HG02623 (cell line): Measurements from ENCODE around the gene LILRA6.
A peak's percentile ranks its signal among the peaks of the same experiment; 100 is the strongest.
"Not testable (repeated sequence)": the region's sequence is repeated elsewhere in the genome, so short reads cannot be mapped to it uniquely, and the experiment has no call there.

Experiments used
- ATAC-seq: cut with Tn5 transposase; IDR thresholded peaks from one replicate; pipeline ENCODE4 v1.9.1; 2021; ENCODE audit warnings: moderate library complexity; ENCODE audit not compliant: unreplicated experiment

Gene LILRA6

DNA sequence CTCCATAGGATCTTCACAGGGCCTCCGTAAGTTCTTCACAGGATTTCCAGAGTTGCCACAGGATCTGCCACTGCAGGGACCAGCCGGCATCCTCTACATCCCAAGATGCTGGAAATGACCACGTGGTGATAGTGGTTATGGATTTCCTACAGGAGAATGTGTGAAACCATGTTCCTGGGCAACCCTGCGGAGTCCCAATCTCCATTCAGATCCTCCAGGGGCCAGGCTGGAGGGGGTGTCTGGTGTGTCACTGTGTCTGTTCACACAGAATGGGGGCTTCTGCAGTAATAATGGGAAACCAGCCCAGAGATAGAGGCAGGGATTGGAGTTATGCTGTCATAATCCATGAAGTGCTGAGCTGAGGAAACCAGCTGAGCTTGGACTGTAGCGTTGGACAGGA is 8.6 kb downstream of the LILRA6 start:
- no peak for ATAC-seq

GRCh38 chr19:54231077-54231931 is 11.3 kb downstream of the LILRA6 start:
- peak; percentile 45 for ATAC-seq

- no peak for ATAC-seq
Observed at GRCh38 chr19:54230031-54230430, 12.6 kb downstream of the LILRA6 start.

DNA sequence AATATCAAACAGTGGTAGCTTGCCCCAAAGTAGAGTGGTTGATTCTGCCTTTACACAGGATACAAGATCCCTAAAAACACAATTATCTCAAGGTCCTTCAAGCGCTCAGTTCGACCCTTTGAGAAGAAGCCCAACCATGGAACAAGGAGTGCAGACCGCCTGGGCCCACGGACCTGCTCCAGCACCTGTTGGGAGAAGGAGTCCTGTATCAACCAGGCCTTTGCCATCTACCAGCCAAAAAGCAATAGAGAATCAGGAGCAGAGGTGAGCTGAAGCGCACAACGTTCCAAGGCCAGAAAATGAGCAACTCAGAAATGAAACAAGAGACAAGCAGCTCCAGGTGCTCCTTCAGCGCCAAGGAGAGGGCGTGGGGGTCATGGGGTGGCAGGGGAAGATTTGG is 13.4 kb downstream of the LILRA6 start:
- ATAC-seq = no peak

- ATAC-seq = not testable (repeated sequence)
Observed at GRCh38 chr19:54224619-54225018, 18.0 kb downstream of the LILRA6 start.

- not testable (repeated sequence) for ATAC-seq
Observed at GRCh38 chr19:54223937-54224281, 18.7 kb downstream of the LILRA6 start.

DNA sequence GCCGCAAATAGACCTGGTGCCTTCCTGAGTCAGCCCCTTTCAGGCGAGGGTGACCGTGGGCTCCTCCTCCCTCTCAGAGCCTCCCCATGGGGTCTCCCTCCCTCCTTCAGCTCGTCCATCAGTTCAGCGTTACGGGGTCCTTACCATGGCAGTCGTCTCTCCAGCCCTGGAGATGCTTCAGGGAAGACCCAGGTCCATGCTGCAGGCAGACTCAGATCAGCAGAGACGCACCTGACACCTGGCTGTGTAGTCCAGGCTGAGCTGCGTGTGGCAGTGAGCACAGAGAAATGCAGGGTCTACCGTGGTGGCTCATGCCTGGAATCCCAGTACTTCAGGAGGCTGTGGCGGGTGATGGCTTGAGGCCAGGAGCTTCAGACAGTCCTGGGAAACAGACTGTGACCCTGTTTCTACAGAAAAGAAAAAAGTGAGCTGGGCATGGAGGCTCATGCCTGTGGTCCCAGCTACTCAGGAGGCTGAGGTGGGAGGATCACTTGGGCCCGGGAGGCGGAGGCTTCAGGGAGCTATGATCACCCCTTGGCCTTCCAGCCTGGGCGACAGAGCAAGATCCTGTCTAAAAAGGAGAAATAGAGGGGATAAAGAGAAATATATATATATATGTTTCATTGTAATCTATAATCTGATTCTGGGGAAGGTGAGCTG is 19.2 kb downstream of the LILRA6 start:
- not testable (repeated sequence) for ATAC-seq

DNA sequence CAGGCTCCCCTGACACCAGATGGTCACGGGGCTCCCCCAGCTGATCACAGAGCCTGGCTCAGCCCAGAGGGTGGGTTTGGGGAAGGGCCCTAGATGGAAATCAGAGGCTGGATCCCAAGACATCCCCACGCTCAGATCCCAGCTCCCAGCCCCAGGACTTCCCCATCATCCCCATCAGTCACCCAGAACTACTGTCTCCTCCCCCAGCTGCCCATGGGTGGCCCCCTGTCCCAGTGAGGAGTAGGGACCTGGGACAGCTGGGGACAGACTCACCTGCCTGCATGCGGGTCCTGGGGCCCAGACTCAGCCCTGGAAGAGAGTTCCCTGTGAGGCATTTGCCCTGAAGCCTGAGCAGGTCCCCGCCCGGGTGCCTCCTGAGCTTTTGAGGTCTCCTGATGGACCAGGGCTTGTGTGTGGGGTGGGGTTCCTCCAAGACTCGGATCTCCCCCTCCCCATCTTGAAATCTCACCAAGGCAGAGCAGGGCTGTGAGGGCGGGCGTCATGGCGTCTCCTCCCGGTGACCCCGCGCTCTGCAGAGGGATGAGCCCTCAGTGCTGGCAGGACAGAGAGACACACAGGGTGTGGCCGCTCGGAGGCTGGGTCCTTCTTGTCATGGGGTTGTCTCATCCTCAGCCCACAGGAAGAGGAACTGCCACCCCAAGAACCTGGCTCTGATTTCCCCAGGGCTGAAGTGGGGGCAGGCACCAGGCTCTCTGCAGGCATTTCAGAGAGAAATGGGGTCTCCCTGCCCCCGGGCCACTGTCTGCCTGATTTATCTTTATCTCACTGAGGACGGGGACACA is 19.9 kb downstream of the LILRA6 start, which contains the start of gene LILRB3:
Gene LILRB3, minus strand, starts transcription at position 534 of the 803 bp plus-strand sequence. Its CDS starts 31 bp downstream, at position 503.
- not testable (repeated sequence) for ATAC-seq

DNA sequence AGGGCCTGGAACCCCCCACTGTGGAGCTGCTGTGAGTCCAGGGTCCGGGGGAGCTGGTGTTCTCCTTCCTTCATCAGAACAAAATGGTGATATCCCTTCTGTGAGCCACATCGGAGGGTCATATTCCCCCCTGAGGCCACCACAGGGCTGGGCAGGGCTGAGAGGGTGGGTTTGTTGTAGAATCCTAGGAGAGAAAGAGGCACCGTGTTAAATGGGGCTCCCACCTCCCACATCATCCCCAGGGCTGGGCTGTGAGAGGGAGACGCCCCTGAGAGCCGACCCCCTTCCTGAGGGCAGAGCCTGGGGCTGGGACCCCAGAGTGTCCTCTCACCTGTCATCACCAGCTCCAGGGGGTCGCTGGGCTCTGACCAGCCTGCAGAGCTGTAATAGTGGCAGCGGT is 20.6 kb downstream of the LILRA6 start:
- ATAC-seq = not testable (repeated sequence)

DNA sequence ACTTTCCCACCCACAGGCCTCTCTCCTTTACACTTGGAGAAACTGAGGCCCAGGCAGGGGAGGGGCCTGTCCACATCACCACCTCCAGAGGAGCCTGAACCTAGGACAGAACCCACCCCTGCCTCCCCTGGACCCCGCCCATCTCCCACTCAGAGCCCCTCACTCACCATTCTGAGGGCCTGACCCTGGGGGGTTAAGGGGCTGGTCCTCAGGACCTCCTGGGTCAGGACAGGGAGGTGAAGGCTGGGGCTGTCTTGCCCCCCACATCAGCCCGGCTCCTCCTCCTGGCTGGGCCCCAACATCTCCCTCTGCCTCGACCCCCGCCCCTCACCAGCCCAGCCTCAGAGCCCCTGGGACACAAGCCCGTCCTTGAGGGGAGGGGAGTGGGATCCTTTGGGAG is 22.9 kb downstream of the LILRA6 start:
- ATAC-seq = not testable (repeated sequence)

DNA sequence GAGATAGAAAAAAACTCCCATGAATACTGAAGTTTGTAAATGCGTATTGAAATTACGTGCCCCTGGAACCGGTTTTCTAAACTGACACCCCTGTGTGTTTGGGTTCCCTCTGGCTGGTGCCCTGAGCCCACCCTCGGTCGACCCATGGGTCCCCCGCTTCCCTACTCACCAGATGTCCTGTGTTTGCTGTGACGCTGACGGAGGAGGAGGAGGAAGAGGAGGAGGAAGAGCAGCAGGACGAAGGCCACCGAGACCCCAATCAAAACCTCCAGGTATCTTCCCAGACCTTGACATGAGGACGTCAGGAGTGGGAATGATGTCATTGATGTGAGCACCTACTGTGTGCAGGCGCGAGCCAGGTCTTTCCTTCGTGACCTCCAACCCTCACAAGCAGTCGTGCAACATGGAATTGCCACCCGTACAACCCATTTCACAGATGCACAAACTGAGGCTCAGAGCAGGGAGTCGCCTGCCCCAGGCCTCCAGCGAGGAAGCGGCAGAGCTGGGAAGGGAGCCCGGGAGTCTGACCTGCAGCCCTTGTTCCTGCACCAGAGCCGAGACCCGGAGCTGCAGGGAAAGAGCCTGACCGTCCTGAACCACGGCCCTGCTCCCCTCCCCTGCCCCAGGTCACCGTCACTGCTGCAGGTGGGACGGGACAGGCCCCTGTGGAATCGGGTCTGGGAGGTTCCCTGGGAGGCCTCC is 23.5 kb downstream of the LILRA6 start:
- no peak for ATAC-seq

DNA sequence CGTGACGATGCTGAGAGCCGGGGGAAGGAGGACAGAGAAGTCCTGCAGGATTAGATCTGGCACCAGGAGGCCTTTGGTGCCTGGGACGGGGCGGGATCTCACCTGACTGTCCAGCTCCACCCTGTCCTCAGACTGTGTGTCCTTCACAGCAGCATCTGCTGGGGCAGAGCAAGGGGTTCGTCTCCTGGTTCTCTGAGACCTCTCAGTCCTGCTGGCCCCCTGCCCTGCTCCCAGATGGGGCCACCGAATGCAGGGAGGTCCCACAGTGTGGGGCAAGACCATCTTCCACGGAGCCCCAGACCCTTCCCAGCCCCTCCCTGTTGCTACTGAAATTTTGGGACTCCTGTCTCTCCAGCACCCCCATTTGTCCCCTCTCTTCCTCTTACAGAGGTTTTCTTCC is 24.3 kb downstream of the LILRA6 start:
- ATAC-seq = no peak

DNA sequence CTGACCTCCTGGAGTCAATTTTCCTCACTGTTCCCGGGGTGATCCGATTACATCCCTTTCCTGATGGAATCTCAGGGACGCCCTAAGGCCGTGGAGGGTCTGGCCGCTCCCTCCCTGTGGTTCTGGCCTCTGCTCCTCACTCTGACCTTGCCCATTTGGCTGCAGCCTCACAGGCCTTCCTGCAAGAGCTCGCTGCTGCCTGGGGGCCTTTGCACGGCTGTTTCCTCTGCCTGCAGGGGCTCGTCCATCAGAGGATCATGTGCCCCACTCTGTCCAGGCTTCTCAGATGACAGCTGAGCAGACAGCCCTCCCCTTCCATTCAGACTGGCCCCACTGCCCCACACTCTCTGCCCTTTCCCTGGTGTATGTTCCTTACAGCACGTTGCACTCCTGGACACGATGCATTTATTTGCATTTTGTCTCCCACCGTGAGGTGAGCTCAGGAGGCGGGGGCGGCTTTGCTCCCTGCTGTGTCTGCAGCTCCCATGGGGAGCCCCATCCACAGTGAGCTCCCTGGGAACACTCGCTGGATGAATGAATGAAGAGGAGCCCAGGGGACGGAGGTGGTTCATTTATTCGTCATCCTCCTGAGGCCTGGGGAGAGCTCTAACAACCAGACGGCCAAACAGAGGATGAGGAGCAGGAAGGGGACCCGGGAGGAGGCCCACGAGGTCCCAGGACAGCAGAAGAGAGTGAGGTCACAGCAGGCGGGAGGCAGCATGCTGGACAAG is 24.9 kb downstream of the LILRA6 start:
- ATAC-seq = not testable (repeated sequence)

GRCh38 chr19:54216869-54217268 is 25.7 kb downstream of the LILRA6 start:
- ATAC-seq = no peak

DNA sequence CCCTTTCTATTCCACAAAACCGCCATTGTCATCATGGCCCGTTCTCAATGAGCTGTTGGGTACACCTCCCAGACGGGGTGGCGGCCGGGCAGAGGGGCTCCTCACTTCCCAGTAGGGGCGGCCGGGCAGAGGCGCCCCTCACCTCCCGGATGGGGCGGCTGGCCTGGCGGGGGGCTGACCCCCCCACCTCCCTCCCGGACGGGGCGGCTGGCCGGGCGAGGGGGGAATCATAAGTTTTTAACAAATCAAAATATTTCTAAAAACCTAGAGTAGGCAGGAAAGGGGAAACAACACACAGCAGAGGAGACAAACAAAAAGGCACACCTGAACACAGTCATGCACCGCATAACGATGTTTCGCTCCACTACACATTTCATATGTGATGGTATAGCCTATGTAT is 27.9 kb downstream of the LILRA6 start:
- not testable (repeated sequence) for ATAC-seq

GRCh38 chr19:54214217-54214616 is 28.4 kb downstream of the LILRA6 start:
- not testable (repeated sequence) for ATAC-seq

DNA sequence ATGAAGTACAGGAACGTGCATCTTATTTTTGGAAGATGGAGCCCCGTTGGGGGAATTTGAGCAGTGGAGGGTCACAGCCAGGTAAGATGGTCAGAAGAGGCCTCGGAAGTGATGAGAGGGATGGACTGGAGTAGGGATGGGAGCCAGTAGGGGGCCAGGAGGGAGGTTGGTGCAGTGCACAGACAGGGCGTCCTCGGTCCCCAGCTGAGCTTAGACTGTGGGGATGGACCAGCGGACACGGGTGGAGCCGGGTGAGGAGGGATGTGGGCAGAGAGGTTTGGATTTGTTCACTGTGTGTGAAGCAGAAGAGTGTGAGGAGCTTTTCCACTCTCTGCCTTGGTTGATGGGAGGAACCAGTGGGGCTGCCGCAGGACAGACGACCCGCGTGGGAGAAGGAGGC is 31.4 kb downstream of the LILRA6 start:
- no peak for ATAC-seq

DNA sequence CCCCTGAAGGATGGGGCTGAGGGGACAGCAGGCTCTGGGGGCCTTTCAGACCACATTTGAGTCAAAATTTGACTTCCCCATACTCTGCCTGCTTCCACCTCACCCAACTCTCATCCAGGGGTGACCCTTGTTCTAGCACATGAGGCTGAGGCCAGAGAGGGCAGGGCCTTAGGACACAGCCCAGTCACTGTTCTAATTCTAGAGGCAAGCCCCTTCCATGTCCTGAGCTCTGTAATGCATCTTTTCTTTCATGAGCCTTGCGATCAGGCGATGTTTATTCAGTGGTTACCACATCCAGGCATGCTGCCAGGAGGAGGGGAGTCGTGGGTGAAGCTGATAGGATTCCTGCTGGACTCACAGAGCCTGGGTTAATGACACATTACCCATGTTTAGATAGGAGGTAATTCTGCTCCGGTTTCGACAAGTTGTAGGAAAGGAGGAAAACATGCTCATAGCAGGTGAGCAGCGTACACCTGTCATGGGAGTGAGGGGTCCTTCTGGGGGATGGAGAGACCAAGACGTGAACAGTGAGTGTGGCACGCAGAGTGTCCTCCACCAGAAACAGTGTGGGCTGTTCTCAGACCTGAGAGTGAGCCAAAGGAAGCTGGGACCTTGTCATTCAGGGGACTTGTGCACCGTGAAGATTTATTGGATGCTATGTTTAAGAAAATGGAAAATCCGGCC is 32.6 kb downstream of the LILRA6 start:
- ATAC-seq = no peak

DNA sequence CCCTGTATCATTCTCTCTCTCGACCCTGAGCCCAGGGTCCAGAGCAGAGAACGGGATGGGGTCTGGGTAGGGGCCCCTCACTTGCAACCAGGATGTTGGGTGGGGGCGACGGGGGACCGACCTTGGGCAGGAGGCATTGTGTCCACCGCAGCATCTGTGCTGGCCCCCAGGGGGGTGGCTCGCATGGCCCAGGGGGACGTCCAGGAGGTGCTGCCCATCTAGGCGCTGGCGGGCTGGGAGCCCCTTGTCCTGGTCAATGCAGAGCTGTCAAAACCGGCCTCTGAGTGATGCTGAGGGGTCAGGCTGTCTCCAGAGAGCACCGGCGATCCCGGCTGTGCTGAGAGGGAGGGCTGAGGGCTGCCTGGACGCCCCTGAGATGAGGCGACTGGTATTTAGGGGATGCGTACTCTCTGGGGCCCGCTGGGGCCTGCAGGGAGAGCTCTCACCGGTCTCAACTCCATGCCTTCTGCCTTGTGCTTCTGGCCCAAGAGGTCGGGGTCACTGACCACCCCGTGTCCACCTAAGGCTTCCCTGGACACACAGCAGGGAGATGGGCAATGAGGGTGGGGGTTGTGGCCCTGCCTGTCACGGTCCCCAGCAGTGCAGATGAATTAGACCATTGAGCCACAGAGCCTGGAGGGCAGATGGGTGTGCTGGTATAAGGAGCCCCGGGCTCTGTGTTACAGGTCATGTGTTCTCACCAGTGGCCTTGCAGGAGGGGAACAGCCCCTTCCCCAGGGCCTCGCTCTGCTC is 33.4 kb downstream of the LILRA6 start:
- no peak for ATAC-seq
